GM12878 (cell line): ENCODE measurements around the gene C1QL4. TPM values are rescaled to one million over a fixed set of nuclear protein-coding genes. Genes with fewer than 3 reads are reported as not detected.
A peak's percentile ranks its signal among the peaks of the same experiment; 100 is the strongest.

Experiments used
- BACH1 ChIP-seq: fragments of 450-650 bp; IDR thresholded peaks from 2 replicates; pipeline ENCODE4 v1.6.1; 2017; ENCODE audit warnings: mild to moderate bottlenecking, borderline replicate concordance
- BHLHE40 ChIP-seq, 2 experiments: fragments of 450-650 bp in 1 of 2; IDR thresholded peaks; 2 replicates each; pipeline ENCODE4 v1.6.1; 2011 to 2017; ENCODE audit warnings: low read depth in 2 of 2, borderline replicate concordance in 1 of 2, improper control_type of control experiment in 1 of 2, low read length in 1 of 2, mild to moderate bottlenecking in 1 of 2
- CREB1 ChIP-seq: IDR thresholded peaks from 2 replicates; pipeline ENCODE4 v1.6.1; 2012; ENCODE audit warnings: low read depth, mild to moderate bottlenecking, inconsistent platforms
- EP300 ChIP-seq, 2 experiments: fragments of 150-350 bp in 1 of 2; IDR thresholded peaks; 2 replicates each; pipeline ENCODE4 v1.6.1; 2011 to 2012; ENCODE audit warnings: low read depth in 2 of 2, low read length in 2 of 2, borderline replicate concordance in 1 of 2, improper control_type of control experiment in 1 of 2, inconsistent platforms in 1 of 2; ENCODE audit not compliant: control insufficient read depth in 1 of 2
- JUND ChIP-seq: IDR thresholded peaks from 2 replicates; pipeline ENCODE4 v1.6.1; 2012; ENCODE audit warnings: low read depth, mild to moderate bottlenecking, low read length, improper control_type of control experiment, moderate library complexity
- KAT2A ChIP-seq: conservative IDR thresholded peaks from 2 replicates; pipeline ENCODE4 v1.6.1; 2011; ENCODE audit warnings: low read depth, low read length; ENCODE audit not compliant: control insufficient read depth
- KDM1A ChIP-seq: fragments of 200-600 bp; sonication (generic); IDR thresholded peaks from 2 replicates; pipeline ENCODE4 v1.6.1; 2016; ENCODE audit warnings: borderline replicate concordance
- MEF2A ChIP-seq: IDR thresholded peaks from 2 replicates; pipeline ENCODE4 v1.6.1; 2011; ENCODE audit warnings: low read depth, mild to moderate bottlenecking, low read length, moderate library complexity; ENCODE audit not compliant: insufficient read depth
- MTA2 ChIP-seq: fragments of 450-650 bp; IDR thresholded peaks from 2 replicates; pipeline ENCODE4 v1.6.1; 2016; ENCODE audit warnings: low read depth, mild to moderate bottlenecking, moderate library complexity
- MXI1 ChIP-seq: fragments of 150-350 bp; IDR thresholded peaks from 2 replicates; pipeline ENCODE4 v1.6.1; 2011; ENCODE audit warnings: low read depth, mild to moderate bottlenecking, inconsistent platforms, low read length, improper control_type of control experiment
- NBN ChIP-seq: fragments of 450-650 bp; IDR thresholded peaks from 2 replicates; pipeline ENCODE4 v1.6.1; 2016
- PML ChIP-seq: IDR thresholded peaks from 2 replicates; pipeline ENCODE4 v1.6.1; 2012; ENCODE audit warnings: low read length, inconsistent platforms
- RBBP5 ChIP-seq: fragments of 200-600 bp; sonication (generic); conservative IDR thresholded peaks from 2 replicates; pipeline ENCODE4 v1.6.1; 2016
- SMAD5 ChIP-seq: IDR thresholded peaks from 2 replicates; pipeline ENCODE4 v1.6.1; 2016; ENCODE audit warnings: antibody characterized with exemption, low read depth
- SPI1 ChIP-seq: IDR thresholded peaks from 2 replicates; pipeline ENCODE4 v1.6.1; 2011; ENCODE audit warnings: low read depth, mild to moderate bottlenecking, low read length, moderate library complexity, borderline replicate concordance; ENCODE audit not compliant: insufficient read depth
- TAF1 ChIP-seq: IDR thresholded peaks from 2 replicates; pipeline ENCODE4 v1.6.1; 2011; ENCODE audit warnings: mild to moderate bottlenecking, low read depth, low read length, borderline replicate concordance
- TCF12 ChIP-seq: IDR thresholded peaks from 2 replicates; pipeline ENCODE4 v1.6.1; 2011; ENCODE audit warnings: low read depth, mild to moderate bottlenecking, low read length
- WRNIP1 ChIP-seq: IDR thresholded peaks from 2 replicates; pipeline ENCODE4 v1.6.1; 2011; ENCODE audit warnings: low read depth, low read length, improper control_type of control experiment, borderline replicate concordance
- ZZZ3 ChIP-seq: IDR thresholded peaks from 2 replicates; pipeline ENCODE4 v1.6.1; 2011; ENCODE audit warnings: low read depth; ENCODE audit not compliant: control insufficient read depth, insufficient read length
- polyA plus RNA-seq, 11 experiments: library from polyadenylated mRNA; depleted of rRNA in 4 of 11; unstranded in 6 of 11; stranded (reverse) in 5 of 11; fragments of >200 nt; fragmentation: Nextera tagmentation in 4 of 11; fragmentation: Illumina TruSeq in 1 of 11; extraction: Ambion mirVana in 4 of 11; extraction: Trizol in 1 of 11; gene quantifications; 1 replicate in 1 of 11; 2 replicates in 10 of 11; pipeline versions ENCODE4 v1.2.1 to v1.2.3, GENCODE V29; 2011 to 2016; ENCODE audit warnings: inconsistent platforms in 2 of 11, missing spikeins in 2 of 11, low read depth in 1 of 11
- total RNA-seq, 4 experiments: library from RNA; depleted of rRNA in 3 of 4; stranded (reverse); fragments of >200 nt in 3 of 4; fragmentation: Illumina TruSeq in 1 of 4; extraction: Trizol in 1 of 4; gene quantifications; 2 replicates each; pipeline versions ENCODE4 v1.2.1 to v1.2.3, GENCODE V29; 2013 to 2021
- TF ChIP-seq, protein P1 (sequence below): fragments of 450-650 bp; IDR thresholded peaks from 2 replicates; pipeline ENCODE4 v1.6.1; 2017; ENCODE audit warnings: mild to moderate bottlenecking
- TF ChIP-seq, protein P2 (sequence below): IDR thresholded peaks from 2 replicates; pipeline ENCODE4 v1.6.1; 2012; ENCODE audit warnings: low read depth, low read length, improper control_type of control experiment
- TF ChIP-seq, protein P3 (sequence below): IDR thresholded peaks from 2 replicates; pipeline ENCODE4 v1.6.1; 2012; ENCODE audit warnings: low read depth, low read length, improper control_type of control experiment
- TF ChIP-seq, protein P4 (sequence below): IDR thresholded peaks from 2 replicates; pipeline ENCODE4 v1.6.1; 2011; ENCODE audit warnings: mild to moderate bottlenecking, low read depth, low read length, moderate library complexity; ENCODE audit not compliant: insufficient replicate concordance
- TF ChIP-seq, protein P5 (sequence below): IDR thresholded peaks from 2 replicates; pipeline ENCODE4 v1.6.1; 2011; ENCODE audit warnings: borderline replicate concordance, low read depth, mild to moderate bottlenecking, moderate library complexity, low read length; ENCODE audit not compliant: insufficient read depth, poor library complexity, severe bottlenecking

C1QL4 gene
- total and polyA plus RNA-seq, 10 of the 15 experiments (the other 5 are each of a cell fraction or from before 2014, with no cell fraction given), result 0.05 TPM; not detected in 9

DNA sequence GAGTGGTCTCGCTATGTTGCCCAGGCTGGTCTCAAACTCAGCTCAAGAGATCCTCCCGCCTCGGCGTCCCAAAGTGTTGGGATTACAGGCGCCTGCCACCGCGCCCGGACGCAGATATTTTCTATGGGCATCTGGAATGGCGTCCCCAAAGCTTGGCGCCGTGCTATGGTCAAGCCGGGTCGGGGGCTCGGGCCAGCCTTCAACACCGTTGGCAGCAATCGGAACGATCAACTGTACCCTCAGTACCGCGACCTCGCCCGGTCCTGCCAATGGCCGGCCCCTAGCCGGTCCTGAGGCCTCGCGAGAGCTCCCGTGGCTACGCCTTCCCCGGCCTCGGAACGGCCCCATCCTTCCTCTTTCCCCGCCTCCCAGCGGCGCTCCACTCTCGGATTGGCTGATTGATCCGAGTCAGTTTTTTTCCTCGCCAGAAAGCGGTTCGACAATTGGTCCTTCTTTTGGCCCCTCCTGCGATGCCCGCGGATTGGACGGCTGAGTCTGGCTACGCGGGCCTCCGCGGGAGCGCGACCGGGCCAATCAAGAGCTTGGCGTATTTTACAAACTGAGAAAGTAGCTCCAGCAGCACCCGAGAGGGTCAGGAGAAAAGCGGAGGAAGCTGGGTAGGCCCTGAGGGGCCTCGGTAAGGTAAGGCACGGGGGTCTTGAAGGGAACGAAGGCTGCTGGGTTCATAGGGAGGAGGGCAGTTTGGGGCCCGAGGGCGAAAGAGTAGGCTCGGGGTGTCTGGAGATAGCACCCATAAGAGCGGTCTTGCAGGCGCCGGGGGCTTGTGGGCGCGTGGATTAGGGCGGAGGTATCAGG is 14.1 kb downstream of the C1QL4 start, which contains the start of gene TROAP (continued):
- no peak for TF ChIP-seq KDM1A
- no peak for TF ChIP-seq MEF2A
- no peak for TF ChIP-seq JUND
- 0 out of 2 replicates have a peak, but pooled peaks have one; percentile 48 for TF ChIP-seq BACH1
- no peak for TF ChIP-seq BHLHE40 (IDR thresholded peaks at IDR 0.05; ENCODE audit: borderline replicate concordance in 1 of 2, low read depth in 2 of 2, low read length in 1 of 2)
- TF ChIP-seq NBN, result peak; percentile 15; the same call in 1 of the 2 replicates
- no peak for TF ChIP-seq SPI1
- peak; percentile 97 for TF ChIP-seq MXI1
- peak; percentile 77 for TF ChIP-seq SMAD5
- peak; percentile 68; the same call in 1 of the 2 replicates for TF ChIP-seq TAF1
- TF ChIP-seq, protein P1, sequence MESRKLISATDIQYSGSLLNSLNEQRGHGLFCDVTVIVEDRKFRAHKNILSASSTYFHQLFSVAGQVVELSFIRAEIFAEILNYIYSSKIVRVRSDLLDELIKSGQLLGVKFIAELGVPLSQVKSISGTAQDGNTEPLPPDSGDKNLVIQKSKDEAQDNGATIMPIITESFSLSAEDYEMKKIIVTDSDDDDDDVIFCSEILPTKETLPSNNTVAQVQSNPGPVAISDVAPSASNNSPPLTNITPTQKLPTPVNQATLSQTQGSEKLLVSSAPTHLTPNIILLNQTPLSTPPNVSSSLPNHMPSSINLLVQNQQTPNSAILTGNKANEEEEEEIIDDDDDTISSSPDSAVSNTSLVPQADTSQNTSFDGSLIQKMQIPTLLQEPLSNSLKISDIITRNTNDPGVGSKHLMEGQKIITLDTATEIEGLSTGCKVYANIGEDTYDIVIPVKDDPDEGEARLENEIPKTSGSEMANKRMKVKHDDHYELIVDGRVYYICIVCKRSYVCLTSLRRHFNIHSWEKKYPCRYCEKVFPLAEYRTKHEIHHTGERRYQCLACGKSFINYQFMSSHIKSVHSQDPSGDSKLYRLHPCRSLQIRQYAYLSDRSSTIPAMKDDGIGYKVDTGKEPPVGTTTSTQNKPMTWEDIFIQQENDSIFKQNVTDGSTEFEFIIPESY, result no peak
- TF ChIP-seq PML, result no peak
- TF ChIP-seq, protein P2, sequence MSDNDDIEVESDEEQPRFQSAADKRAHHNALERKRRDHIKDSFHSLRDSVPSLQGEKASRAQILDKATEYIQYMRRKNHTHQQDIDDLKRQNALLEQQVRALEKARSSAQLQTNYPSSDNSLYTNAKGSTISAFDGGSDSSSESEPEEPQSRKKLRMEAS, result no peak
- no peak for TF ChIP-seq MTA2
- TF ChIP-seq, protein P3, sequence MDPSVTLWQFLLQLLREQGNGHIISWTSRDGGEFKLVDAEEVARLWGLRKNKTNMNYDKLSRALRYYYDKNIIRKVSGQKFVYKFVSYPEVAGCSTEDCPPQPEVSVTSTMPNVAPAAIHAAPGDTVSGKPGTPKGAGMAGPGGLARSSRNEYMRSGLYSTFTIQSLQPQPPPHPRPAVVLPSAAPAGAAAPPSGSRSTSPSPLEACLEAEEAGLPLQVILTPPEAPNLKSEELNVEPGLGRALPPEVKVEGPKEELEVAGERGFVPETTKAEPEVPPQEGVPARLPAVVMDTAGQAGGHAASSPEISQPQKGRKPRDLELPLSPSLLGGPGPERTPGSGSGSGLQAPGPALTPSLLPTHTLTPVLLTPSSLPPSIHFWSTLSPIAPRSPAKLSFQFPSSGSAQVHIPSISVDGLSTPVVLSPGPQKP, result no peak
- TF ChIP-seq WRNIP1, result no peak
- TF ChIP-seq, protein P4, sequence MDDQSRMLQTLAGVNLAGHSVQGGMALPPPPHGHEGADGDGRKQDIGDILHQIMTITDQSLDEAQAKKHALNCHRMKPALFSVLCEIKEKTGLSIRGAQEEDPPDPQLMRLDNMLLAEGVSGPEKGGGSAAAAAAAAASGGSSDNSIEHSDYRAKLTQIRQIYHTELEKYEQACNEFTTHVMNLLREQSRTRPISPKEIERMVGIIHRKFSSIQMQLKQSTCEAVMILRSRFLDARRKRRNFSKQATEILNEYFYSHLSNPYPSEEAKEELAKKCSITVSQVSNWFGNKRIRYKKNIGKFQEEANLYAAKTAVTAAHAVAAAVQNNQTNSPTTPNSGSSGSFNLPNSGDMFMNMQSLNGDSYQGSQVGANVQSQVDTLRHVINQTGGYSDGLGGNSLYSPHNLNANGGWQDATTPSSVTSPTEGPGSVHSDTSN, result no peak
- no peak for TF ChIP-seq KAT2A
- no peak for TF ChIP-seq ZZZ3
- TF ChIP-seq TCF12, result 0 out of 2 replicates have a peak, but pooled peaks have one; percentile 14
- TF ChIP-seq CREB1, result peak; percentile 92
- TF ChIP-seq, protein P5, sequence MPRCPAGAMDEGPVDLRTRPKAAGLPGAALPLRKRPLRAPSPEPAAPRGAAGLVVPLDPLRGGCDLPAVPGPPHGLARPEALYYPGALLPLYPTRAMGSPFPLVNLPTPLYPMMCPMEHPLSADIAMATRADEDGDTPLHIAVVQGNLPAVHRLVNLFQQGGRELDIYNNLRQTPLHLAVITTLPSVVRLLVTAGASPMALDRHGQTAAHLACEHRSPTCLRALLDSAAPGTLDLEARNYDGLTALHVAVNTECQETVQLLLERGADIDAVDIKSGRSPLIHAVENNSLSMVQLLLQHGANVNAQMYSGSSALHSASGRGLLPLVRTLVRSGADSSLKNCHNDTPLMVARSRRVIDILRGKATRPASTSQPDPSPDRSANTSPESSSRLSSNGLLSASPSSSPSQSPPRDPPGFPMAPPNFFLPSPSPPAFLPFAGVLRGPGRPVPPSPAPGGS, result no peak
- no peak for TF ChIP-seq EP300 (IDR thresholded peaks at IDR 0.05; ENCODE audit: borderline replicate concordance in 1 of 2, control insufficient read depth in 1 of 2, low read depth in 2 of 2, low read length in 2 of 2)
- TF ChIP-seq RBBP5, result no peak
